Brain pericyte (primary cell): ENCODE results near the gene AKAP8L.
"Not testable (repeated sequence)": the region's sequence is repeated elsewhere in the genome, so short reads cannot be mapped to it uniquely, and the experiment has no call there.

ENCODE experiments used
- DNase-seq: peaks from one replicate; pipeline ENCODE4 v3.0.0-alpha.2; 2012; ENCODE audit warnings: low read depth, low spot score

AKAP8L gene

GRCh38 chr19:15379999-15380647, 38.7 kb downstream of the AKAP8L start:
- DNase-seq = no peak

GRCh38 chr19:15379083-15379998, 39.4 kb downstream of the AKAP8L start, which contains the start of gene AKAP8:
TSS of gene AKAP8 (minus strand) at chr19:15379787. CDS start at chr19:15379731, 56 bp downstream.
- DNase-seq = peak; percentile 97

GRCh38 chr19:15378534-15379082, 40.2 kb downstream of the AKAP8L start:
- no peak for DNase-seq

GRCh38 chr19:15374796-15375440, 43.9 kb downstream of the AKAP8L start:
- DNase-seq = no peak

GRCh38 chr19:15374105-15374651, 44.6 kb downstream of the AKAP8L start:
- no peak for DNase-seq

GRCh38 chr19:15373644-15374043, 45.1 kb downstream of the AKAP8L start:
- DNase-seq = no peak

- DNase-seq = no peak
Measured at GRCh38 chr19:15372891-15373301, 45.9 kb downstream of the AKAP8L start.

GRCh38 chr19:15372470-15372869, 46.3 kb downstream of the AKAP8L start:
- DNase-seq = no peak

GRCh38 chr19:15371786-15372380, 46.9 kb downstream of the AKAP8L start:
- DNase-seq = no peak

GRCh38 chr19:15371119-15371518, 47.7 kb downstream of the AKAP8L start:
- no peak for DNase-seq

- no peak for DNase-seq
Measured at GRCh38 chr19:15369594-15369891, 49.2 kb downstream of the AKAP8L start.

GRCh38 chr19:15368798-15369593, 49.8 kb downstream of the AKAP8L start:
- no peak for DNase-seq

- DNase-seq = no peak
Measured at GRCh38 chr19:15368051-15368632, 50.6 kb downstream of the AKAP8L start.

- no peak for DNase-seq
Measured at GRCh38 chr19:15367439-15367838, 51.3 kb downstream of the AKAP8L start.

GRCh38 chr19:15365264-15365663, 53.5 kb downstream of the AKAP8L start:
- DNase-seq = no peak

GRCh38 chr19:15363791-15364190, 55.0 kb downstream of the AKAP8L start:
- not testable (repeated sequence) for DNase-seq

GRCh38 chr19:15363048-15363447, 55.7 kb downstream of the AKAP8L start:
- DNase-seq = not testable (repeated sequence)

- not testable (repeated sequence) for DNase-seq
Measured at GRCh38 chr19:15360015-15360414, 58.8 kb downstream of the AKAP8L start.

GRCh38 chr19:15358918-15359317, 59.9 kb downstream of the AKAP8L start:
- no peak for DNase-seq

GRCh38 chr19:15357906-15358305, 60.9 kb downstream of the AKAP8L start:
- no peak for DNase-seq
